Astrocyte of the cerebellum (primary cell): ENCODE results near the gene EBP.
"Not testable (repeated sequence)": the region's sequence is repeated elsewhere in the genome, so short reads cannot be mapped to it uniquely, and the experiment has no call there.

Experiments
- DNase-seq: peaks from one replicate; pipeline ENCODE4 v3.0.0-alpha.2; 2011; ENCODE audit warnings: low read depth
- H3K4me3 ChIP-seq: 2 replicates; pipeline ENCODE4 v1.5.1; 2011; ENCODE audit warnings: mild to moderate bottlenecking, low read depth, low read length, moderate library complexity
- in situ Hi-C: cut with HindIII; loops from 2 replicates; pipeline ENCODE4 v1.10.0; 2017; ENCODE audit warnings: low sequenced_read_pairs
- TF ChIP-seq, protein P1 (sequence below): IDR thresholded peaks from 2 replicates; pipeline ENCODE4 v1.5.1; 2012; ENCODE audit warnings: low read length, low read depth, moderate library complexity, mild to moderate bottlenecking; ENCODE audit errors: missing control alignments

EBP gene

GRCh38 chrX:48540480-48540879 lies 18.9 kb downstream of the EBP start:
- DNase-seq = no peak
- H3K4me3 ChIP-seq = peak overlapping the region; percentile 62
- in situ Hi-C loops = no loop called here
- TF ChIP-seq, protein P1, sequence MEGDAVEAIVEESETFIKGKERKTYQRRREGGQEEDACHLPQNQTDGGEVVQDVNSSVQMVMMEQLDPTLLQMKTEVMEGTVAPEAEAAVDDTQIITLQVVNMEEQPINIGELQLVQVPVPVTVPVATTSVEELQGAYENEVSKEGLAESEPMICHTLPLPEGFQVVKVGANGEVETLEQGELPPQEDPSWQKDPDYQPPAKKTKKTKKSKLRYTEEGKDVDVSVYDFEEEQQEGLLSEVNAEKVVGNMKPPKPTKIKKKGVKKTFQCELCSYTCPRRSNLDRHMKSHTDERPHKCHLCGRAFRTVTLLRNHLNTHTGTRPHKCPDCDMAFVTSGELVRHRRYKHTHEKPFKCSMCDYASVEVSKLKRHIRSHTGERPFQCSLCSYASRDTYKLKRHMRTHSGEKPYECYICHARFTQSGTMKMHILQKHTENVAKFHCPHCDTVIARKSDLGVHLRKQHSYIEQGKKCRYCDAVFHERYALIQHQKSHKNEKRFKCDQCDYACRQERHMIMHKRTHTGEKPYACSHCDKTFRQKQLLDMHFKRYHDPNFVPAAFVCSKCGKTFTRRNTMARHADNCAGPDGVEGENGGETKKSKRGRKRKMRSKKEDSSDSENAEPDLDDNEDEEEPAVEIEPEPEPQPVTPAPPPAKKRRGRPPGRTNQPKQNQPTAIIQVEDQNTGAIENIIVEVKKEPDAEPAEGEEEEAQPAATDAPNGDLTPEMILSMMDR = no peak

- in situ Hi-C loops = no loop called here
- H3K4me3 ChIP-seq = no peak overlapping the region
- TF ChIP-seq, protein P1 = no peak
- no peak for DNase-seq
These were observed 19.7 kb downstream of the EBP start for GRCh38 chrX:48541140-48541814.

DNA sequence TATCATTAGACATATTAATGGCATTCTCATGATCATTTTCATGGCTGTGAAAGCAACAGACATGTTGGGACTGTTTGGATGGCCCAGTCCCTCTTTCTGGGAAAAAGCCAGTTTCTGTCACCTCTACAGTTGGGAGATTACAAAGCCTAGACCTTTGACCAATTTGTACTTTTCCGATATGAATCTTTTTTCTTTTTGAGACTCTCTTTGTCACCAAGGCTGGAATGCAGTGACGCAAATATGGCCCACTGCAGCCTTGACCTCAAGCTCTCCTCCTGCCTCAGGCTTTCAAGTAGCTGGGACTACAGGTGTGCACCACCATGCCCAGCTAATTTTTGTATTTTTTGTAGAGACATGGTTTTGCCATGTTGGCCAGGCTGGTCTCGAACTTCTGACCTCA lies 27.3 kb downstream of the EBP start:
- in situ Hi-C loops = no loop called here
- no peak for DNase-seq
- TF ChIP-seq, protein P1 = no peak
- no peak overlapping the region for H3K4me3 ChIP-seq

DNA sequence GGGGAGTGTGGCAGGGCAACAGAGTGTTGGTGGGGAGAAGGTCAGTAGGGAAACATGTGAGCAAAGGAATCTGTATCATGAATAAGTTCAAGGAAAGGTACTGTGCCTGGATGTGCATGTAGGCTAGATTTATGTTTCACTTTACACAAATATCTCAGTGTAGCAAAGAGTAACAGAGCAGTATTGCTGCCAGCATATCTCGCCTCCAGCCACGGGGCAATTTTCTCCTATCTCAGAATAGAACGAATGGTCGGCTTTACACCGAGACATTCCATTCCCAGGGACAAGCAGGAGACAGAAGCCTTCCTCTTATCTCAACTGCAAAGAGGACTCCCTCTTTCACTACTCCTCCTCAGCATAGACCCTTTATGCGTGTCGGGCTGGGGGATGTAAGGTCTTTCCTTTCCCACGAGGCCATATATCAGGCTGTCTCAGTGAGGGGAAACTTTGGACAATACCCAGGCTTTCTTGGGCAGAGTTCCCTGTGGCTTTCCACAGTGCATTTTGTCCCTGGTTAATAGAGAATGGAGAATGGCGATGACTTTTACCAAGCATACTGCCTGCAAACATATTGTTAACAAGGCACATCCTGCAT lies 34.2 kb downstream of the EBP start:
- in situ Hi-C loops, H3K4me3 ChIP-seq, DNase-seq: not testable (repeated sequence)

- peak; percentile 32 for DNase-seq
- in situ Hi-C loops = no loop called here
- TF ChIP-seq, protein P1 = no peak
- no peak overlapping the region for H3K4me3 ChIP-seq
These were observed 36.7 kb downstream of the EBP start for GRCh38 chrX:48558271-48558670.

GRCh38 chrX:48559636-48560035 lies 38.0 kb downstream of the EBP start:
- no peak overlapping the region for H3K4me3 ChIP-seq
- TF ChIP-seq, protein P1 = no peak
- no peak for DNase-seq
- in situ Hi-C loops = no loop called here

GRCh38 chrX:48560056-48560455 lies 38.4 kb downstream of the EBP start:
- no peak for DNase-seq
- in situ Hi-C loops = no loop called here
- TF ChIP-seq, protein P1 = no peak
- H3K4me3 ChIP-seq = no peak overlapping the region
